GM21515 (cell line): ENCODE measurements around the gene FTO.
A peak's percentile ranks its signal among the peaks of the same experiment; 100 is the strongest.
"Not testable (repeated sequence)": the region's sequence is repeated elsewhere in the genome, so short reads cannot be mapped to it uniquely, and the experiment has no call there.

ENCODE experiments used
- ATAC-seq: cut with Tn5 transposase; IDR thresholded peaks from one replicate; pipeline ENCODE4 v1.9.1; 2021; ENCODE audit not compliant: unreplicated experiment

The FTO gene

DNA sequence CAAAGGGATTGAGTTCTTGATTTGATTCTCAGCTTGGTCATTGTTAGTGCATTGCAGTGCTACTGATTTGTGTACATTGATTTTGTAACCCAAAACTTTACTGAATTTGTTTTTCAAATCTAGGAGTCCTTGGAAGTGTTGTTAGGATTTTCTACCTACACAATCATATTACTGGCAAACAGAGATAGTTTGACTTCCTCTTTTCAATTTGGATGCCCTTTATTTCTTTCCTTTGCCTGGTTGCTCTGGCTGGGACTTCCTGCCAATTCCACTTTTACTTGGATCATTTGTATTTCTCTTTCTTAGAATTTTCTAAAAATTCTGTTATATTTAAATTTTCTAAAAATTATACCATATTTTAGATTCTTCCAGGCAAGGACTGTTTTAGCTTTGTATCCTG is 151.1 kb downstream of the FTO start:
- no peak for ATAC-seq

DNA sequence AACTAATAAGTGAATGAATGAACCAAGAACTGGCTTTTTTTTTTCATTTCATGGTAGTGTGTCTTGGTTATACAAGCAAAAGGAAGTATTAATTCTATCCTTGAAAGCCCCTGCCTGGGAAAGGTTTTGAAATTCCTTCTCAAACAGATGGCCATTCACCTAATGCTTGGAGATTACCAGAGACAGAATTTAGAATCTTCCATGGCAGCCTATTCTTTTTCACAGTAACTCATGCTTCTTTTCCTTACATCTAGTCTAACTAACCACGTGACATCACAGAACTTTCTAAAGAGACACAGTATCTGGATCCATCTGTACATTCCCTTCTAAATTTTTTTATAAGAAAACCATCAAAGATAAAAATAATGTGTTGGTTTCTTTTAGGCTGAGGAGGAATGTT is 151.6 kb downstream of the FTO start:
- no peak for ATAC-seq

GRCh38 chr16:53859995-53860540 is 156.1 kb downstream of the FTO start:
- ATAC-seq, result no peak

DNA sequence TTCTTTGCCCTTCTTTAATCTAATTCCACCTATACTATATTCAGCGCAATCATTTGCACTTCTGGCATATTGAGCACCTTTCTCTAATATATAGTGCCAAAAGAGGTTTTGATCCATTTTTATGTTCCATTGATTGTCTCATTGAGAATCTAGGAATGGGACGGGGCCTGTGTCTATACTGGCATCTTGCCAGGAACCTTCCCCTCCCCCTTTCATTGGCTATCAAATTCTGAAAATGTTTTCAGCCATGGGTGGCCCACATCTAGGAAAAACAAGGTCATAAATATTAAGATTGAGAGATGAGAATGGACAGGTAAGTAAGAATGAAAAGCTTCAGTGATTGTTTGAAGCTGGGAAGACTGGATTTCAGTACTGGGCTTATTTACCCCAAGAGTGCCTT is 159.9 kb downstream of the FTO start:
- no peak for ATAC-seq

DNA sequence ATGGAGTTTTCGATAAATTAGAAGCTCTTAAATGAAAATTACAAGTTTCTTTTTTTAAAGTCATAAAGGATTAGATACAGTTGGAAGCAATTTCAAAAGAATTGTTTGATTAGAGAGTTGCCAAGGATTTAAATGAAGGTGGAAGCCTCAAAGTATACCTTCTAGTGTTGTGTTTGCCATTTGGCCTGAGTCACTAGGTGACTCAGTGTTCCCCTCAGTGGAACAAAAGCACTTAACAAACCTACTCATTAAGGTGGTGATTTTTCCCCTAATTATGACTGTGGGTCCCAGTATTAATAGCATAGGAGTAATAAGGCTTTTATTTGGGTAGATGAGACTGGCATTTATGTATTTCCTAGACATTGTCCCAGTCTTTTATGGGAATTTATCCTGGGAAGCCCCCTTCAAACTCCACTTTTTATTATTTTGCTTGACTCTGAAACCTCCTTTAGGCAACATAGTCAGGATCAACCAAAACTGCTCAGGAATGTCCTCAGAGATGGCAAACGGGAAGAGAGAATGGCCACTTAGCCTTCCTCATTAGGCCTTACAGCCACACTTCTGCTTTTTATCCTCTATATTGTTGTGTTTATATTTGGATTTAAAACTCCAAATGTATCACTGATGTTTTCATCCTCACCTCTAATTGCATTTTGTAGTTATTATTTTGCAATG is 161.0 kb downstream of the FTO start:
- no peak for ATAC-seq

DNA sequence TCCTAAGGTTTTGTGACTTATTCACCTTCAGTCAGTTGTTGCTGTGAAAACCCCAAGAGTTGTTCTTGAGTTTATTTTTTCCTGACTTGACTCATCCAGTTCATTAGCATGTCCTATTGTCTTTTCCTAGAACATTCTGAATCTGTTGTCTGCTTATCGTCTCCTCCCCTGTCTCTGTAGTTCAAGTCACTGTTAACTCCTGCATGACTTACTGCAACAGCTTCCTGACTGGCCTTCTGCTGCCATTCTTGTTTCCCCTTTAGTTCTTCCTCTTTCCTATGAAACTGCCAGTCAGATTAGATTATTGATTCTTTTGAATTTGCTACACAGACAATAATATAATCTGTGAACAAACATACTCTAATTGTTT is 161.5 kb downstream of the FTO start:
- ATAC-seq, result no peak

DNA sequence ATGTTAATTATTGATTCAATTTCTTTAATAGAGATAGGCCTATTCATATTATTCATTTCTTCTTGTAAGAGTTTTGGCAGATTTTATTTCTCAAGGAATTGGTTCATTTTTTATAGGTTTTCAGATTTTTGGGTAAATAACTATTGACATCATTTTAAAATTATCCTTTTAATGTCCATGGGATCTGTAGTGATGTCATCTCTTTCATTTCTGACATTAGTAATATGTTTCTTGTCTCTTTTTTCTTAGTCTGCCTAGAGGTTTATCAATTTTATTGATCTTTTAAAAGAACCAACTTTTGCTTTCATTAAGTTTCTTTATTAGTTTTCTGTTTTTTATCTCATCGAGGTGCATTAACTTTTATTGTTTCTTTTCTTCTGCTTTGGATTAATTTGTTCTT is 162.6 kb downstream of the FTO start:
- ATAC-seq, result no peak

GRCh38 chr16:53870831-53871230 is 166.9 kb downstream of the FTO start:
- ATAC-seq, result no peak

GRCh38 chr16:53872248-53873221 is 168.6 kb downstream of the FTO start:
- no peak for ATAC-seq

DNA sequence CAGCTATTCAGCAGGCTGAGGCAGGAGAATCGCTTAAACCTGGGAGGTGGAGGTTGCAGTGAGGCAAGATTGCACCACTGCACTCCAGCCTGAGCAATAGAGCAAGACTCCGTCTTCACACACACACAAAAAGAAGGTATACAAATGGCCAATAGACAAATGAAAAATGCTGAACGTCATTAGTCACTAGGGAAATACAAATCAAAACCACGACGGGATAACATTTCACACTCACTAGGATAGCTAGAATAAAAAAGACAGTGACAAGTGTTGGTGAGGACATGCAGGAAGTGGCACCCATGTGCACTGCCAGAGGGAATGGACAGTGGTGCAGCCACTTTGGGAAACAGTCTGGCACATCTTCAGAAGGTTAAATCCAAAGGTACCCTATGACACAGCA is 172.9 kb downstream of the FTO start:
- ATAC-seq, result no peak

DNA sequence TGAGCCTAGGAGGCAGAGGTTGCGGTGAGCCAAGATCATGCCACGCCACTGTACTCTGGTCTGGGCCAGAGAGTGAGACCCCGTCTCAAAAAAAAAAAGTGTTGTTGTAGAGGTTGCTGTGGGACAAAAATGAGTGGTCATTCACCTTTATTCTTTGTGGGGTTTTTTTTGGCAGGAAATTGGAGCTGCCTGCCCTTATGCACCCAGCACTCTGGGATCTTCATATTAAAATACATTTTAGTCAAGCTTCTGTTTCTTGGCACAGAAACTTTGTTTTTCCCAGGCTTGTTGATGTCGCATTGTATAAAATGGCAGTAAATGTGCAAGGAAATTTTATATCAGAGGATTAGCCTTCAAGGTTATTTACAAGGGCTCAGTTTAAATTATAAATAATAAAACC is 174.3 kb downstream of the FTO start:
- no peak for ATAC-seq

- ATAC-seq, result no peak
Measured at GRCh38 chr16:53881371-53881770, 177.4 kb downstream of the FTO start.

DNA sequence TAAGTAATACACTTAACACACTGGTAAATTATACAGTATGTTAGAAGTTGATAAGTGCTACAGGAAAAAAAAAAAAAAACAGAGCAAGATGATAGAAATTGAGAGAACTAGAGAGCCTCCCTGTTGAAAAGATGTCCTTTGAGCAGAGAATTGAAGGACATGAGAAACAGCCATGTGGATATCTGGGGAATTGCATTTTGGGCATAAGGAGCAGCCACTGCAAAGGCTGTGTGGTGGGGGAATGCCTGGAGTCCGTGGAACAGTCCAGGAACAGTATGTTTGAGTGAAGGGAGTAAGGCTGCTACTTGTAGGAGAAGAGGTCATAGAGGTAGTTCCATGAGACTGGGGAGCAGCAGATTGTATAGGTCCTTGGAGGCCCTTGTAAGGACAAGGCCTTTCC is 178.4 kb downstream of the FTO start:
- ATAC-seq, result no peak

- ATAC-seq, result no peak
Measured at GRCh38 chr16:53884748-53885147, 180.8 kb downstream of the FTO start.

GRCh38 chr16:53886482-53887378 is 182.8 kb downstream of the FTO start:
- ATAC-seq, result no peak

GRCh38 chr16:53888222-53888621 is 184.3 kb downstream of the FTO start:
- ATAC-seq, result no peak

DNA sequence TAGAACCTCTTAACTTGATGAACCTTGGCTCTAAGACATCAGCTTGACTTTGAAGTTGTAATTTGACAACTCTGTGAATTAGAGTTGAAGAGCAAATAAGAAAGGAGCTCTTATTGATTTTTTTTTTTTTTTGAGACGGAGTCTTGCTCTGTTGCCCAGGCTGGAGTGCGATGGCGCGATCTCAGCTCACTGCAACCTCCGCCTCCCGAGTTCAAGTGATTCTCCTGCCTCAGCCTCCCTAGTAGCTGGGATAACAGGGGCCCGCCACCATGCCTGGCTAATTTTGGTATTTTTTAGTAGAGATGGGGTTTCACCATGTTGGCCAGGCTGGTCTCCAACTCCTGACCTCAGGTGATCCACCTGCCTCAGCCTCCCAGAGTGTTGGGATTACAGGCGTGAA is 186.9 kb downstream of the FTO start:
- not testable (repeated sequence) for ATAC-seq

DNA sequence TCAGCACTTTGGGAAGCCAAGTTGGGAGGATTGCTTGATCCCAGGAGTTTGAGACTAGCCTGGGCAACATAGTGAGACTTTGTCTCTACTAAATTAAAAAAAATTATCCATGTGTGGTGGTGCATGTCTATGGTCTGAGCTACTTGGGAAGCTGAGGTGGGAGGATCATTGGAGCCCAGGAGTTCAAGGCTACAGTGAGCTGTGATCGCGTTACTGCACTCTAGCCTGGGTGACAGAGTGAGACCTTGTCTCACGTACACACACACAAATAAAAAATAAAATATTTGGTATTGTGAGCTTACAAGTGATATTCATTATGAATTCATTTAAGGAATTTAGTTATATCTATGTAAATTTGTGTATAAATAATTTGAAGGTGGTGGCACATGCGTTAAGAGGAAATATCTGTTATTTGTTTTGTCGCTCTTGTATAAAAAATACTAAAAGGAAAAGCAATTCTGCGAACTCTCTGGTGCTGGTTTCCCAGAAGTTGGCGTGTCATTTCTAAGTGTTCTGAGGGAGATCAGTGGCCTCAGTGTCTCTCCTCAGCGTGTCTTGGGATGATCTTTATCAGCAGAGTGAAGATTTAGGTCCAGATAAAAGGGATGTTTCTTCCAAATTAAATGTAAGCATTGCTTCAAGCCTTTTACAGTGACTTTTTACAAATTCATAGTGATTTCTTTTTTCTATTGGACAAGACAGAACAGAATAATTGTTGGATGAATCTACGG is 187.6 kb downstream of the FTO start:
- no peak for ATAC-seq

GRCh38 chr16:53892155-53892554 is 188.2 kb downstream of the FTO start:
- ATAC-seq, result peak; percentile 64

DNA sequence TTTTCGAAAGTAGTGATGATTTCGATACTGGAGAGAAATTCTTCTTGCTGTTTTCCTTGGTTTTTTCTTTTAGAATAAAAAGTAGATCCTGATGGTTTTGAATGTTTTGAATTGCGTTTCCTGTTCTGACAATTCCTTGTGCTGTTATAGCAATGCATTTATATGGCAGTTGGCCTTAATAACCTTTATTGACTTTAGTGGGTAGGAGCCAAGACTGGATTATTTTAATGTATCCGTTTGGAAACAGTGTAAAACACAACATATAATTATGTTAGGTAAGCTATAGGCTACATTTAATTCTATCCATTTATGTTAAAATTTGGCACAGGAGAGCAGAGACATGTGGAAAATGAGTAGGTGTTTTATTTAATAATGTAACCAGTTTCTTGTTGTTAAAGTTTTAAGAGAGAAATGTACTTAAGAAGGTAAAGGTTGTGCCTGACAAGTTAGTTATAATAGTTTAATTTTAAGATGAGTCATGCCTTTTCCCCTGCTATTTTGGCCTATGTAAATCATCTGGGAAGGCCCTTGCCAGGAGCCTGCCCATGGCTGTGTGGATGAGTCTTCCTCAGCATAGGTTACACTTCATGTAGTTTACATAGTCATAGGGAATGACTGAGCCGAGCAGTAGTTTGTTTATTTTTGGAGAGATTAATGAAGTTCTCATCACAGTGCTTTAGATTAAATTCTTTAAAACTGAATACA is 189.9 kb downstream of the FTO start:
- ATAC-seq, result no peak
